Measurements from ENCODE around the gene FASN. TPM values are rescaled to one million over a fixed set of nuclear protein-coding genes. Genes with fewer than 3 reads are reported as not detected.

The FASN gene
- total and polyA plus RNA-seq, 2 of the 13 experiments (the other 11 are each of a cell fraction or from before 2014, with no cell fraction given), result 51.7 to 101 TPM

- TF ChIP-seq, protein P1, sequence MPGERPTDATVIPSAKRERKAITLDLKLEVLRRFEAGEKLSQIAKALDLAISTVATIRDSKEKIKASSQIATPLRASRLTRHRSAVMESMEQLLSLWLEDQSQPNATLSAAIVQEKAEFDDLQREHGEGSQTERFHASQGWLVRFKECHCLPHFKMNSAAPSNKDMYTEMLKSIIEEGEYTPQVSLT (CRISPR knock-in tag; IDR thresholded peaks at IDR 0.05; ENCODE audit: borderline replicate concordance, low read depth), result no peak
- TF ChIP-seq SCMH1 (CRISPR knock-in tag; IDR thresholded peaks at IDR 0.05; ENCODE audit: borderline replicate concordance) (no peak), YY1 (IDR thresholded peaks at IDR 0.05; ENCODE audit: insufficient read depth, insufficient replicate concordance, low read depth, low read length) (peak; percentile 13), FOXJ3 (CRISPR knock-in tag; IDR thresholded peaks at IDR 0.05; ENCODE audit: borderline replicate concordance) (no peak; the same call in 1 of the 2 replicates), IKZF1 (IDR thresholded peaks at IDR 0.05) (no peak), ZBTB38 (CRISPR knock-in tag; IDR thresholded peaks at IDR 0.05) (peak; percentile 81), ETV6 (CRISPR knock-in tag; conservative IDR thresholded peaks at IDR 0.05) (no peak), KAT7 (CRISPR knock-in tag; IDR thresholded peaks at IDR 0.05; ENCODE audit: borderline replicate concordance) (no peak; the same call in none of the 2 replicates), ZNF704 (CRISPR knock-in tag; IDR thresholded peaks at IDR 0.05; ENCODE audit: borderline replicate concordance) (no peak), PBX2 (CRISPR knock-in tag; IDR thresholded peaks at IDR 0.05) (no peak), RFX1 (IDR thresholded peaks at IDR 0.05) (no peak), HMGXB4 (CRISPR knock-in tag; IDR thresholded peaks at IDR 0.05; ENCODE audit: borderline replicate concordance in 1 of 2, low read depth in 1 of 2) (peak in 1 of 2 experiments; percentile 16; a peak in 1 of 4 replicates)
- TF ChIP-seq, protein P2, sequence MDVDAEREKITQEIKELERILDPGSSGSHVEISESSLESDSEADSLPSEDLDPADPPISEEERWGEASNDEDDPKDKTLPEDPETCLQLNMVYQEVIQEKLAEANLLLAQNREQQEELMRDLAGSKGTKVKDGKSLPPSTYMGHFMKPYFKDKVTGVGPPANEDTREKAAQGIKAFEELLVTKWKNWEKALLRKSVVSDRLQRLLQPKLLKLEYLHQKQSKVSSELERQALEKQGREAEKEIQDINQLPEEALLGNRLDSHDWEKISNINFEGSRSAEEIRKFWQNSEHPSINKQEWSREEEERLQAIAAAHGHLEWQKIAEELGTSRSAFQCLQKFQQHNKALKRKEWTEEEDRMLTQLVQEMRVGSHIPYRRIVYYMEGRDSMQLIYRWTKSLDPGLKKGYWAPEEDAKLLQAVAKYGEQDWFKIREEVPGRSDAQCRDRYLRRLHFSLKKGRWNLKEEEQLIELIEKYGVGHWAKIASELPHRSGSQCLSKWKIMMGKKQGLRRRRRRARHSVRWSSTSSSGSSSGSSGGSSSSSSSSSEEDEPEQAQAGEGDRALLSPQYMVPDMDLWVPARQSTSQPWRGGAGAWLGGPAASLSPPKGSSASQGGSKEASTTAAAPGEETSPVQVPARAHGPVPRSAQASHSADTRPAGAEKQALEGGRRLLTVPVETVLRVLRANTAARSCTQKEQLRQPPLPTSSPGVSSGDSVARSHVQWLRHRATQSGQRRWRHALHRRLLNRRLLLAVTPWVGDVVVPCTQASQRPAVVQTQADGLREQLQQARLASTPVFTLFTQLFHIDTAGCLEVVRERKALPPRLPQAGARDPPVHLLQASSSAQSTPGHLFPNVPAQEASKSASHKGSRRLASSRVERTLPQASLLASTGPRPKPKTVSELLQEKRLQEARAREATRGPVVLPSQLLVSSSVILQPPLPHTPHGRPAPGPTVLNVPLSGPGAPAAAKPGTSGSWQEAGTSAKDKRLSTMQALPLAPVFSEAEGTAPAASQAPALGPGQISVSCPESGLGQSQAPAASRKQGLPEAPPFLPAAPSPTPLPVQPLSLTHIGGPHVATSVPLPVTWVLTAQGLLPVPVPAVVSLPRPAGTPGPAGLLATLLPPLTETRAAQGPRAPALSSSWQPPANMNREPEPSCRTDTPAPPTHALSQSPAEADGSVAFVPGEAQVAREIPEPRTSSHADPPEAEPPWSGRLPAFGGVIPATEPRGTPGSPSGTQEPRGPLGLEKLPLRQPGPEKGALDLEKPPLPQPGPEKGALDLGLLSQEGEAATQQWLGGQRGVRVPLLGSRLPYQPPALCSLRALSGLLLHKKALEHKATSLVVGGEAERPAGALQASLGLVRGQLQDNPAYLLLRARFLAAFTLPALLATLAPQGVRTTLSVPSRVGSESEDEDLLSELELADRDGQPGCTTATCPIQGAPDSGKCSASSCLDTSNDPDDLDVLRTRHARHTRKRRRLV (CRISPR knock-in tag; IDR thresholded peaks at IDR 0.05), result 0 out of 2 replicates have a peak, but pooled peaks have one; percentile 4
- TF ChIP-seq, protein P3, sequence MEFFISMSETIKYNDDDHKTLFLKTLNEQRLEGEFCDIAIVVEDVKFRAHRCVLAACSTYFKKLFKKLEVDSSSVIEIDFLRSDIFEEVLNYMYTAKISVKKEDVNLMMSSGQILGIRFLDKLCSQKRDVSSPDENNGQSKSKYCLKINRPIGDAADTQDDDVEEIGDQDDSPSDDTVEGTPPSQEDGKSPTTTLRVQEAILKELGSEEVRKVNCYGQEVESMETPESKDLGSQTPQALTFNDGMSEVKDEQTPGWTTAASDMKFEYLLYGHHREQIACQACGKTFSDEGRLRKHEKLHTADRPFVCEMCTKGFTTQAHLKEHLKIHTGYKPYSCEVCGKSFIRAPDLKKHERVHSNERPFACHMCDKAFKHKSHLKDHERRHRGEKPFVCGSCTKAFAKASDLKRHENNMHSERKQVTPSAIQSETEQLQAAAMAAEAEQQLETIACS (CRISPR knock-in tag; IDR thresholded peaks at IDR 0.05), result peak; percentile 58; the same call in 1 of the 2 replicates
These were observed 4.0 kb upstream of the FASN start (continued) for GRCh38 chr17:82101767-82102679.

All from HepG2 (cell line).